Retinal pigment epithelial cell (primary cell): ENCODE data around the gene PLPP6.

Experiments
- DNase-seq: peaks from one replicate; pipeline ENCODE4 v3.0.0-alpha.2; 2010; ENCODE audit warnings: low read depth
- H3K4me3 ChIP-seq: 2 replicates; pipeline ENCODE4 v1.5.1; 2011; ENCODE audit warnings: mild to moderate bottlenecking, low read length, control low read depth, moderate library complexity
- CTCF ChIP-seq: conservative IDR thresholded peaks from 2 replicates; pipeline ENCODE4 v1.5.1; 2011; ENCODE audit warnings: low read depth, low read length, control low read depth, inconsistent platforms

PLPP6 gene

GRCh38 chr9:4661611-4662010, 483 bp upstream of the PLPP6 start:
- peak; percentile 86 for DNase-seq
- no peak for TF ChIP-seq CTCF
- H3K4me3 ChIP-seq: peak overlapping the region; percentile 60

DNA sequence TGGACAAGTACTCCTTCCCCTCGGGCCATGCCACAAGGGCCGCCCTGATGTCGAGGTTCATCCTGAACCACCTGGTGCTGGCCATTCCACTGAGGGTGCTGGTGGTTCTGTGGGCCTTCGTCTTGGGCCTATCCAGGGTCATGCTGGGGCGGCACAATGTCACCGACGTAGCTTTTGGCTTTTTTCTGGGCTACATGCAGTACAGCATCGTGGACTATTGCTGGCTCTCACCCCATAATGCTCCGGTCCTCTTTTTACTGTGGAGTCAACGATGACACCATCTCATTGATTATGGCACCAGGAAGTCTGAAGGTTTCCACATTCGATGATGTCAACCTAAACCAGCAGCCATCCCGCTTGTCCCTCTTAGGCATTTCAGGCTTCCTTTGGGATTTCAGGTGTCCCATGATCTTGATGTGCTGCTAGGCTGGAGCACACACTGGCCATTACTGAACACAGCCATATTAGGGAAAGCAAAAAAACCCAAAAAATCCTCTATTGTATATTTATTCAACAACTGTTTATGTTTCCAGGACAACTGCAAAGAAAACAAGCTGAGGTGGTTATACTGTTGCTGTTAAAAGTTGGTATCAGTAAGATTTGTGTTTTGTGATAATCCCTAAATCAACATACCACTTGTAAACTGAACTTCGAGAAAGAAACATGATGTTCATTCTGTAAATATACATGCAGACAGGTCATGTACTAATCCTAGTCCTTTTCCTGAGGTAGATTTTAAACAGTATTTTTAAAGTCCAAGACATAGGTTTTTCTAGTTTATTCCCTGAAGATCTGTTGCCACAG, 1.1 kb downstream of the PLPP6 start:
- no peak for DNase-seq
- no peak for TF ChIP-seq CTCF
- H3K4me3 ChIP-seq: peak overlapping the region; percentile 60

DNA sequence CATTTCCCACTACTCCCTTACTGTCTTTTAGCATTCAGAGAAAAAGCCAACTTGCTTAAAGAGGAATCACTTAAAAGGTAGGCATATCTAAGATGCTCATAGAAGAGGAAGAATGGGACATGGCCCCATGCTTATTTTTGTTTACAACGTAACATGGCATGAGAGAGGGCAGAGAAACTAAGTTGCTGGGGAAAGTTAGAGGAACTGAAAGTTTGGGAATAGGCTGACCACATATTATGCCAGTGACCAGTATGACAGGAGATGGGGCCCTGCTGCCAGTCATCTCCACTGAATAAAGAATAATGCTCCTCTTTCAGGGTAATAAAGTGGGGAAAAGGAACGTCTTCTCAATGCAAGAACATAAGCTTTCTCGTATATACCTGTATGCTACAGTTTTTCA, 1.9 kb downstream of the PLPP6 start:
- H3K4me3 ChIP-seq: no peak overlapping the region
- DNase-seq: no peak

DNA sequence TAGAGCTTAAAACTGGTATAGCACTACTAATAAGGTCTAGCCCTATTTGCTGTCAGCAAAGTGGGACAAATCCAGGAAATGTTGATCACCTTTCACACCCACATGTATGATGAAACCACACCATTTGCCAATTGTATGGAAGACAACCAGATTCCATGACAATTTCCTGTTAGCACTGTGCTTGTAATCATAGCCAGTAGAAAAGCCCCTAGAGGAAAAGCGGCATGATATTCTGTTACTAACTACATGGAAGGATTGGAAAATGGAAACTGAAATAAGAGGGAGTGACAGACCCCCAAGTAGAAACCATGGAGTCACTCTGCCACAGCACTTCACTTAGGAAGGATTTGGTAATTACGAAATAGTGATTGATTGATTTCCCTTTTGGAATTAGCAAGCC, 3.3 kb downstream of the PLPP6 start:
- TF ChIP-seq CTCF: no peak
- DNase-seq: no peak
- H3K4me3 ChIP-seq: no peak overlapping the region

More for the DNA sequence above, 1.9 kb downstream of the PLPP6 start:
- TF ChIP-seq CTCF: no peak

DNA sequence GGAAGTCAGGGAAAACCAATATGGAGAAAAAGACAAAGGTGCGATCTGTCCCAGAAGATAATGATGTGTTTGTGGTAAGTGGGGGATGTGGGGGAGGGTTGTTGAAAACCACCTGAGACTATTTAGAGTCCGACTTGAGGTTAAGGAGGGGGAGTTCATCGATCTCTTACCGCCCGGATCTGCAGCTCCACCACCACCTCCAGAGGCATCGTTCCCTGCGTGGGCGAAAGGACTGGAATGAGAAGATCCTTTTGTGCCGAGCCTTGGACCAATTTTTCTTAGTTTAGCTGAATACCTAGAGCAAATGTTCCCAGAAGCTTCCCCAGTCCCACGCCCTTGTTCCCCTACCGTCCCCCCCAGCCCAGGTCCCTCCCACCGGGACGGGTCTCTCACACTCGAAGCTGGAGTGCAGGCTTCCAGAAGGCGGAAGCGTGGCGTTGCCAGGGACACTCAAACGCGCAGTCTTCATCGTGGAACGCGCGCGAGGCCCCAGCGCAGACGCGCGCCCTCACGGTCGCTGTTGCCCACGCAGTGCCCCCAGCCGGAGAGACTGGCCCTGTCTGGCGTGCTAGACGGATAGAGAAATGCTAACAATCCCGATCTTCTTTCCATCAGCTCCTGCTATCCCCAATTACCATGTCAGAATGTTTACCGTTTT, 4.1 kb downstream of the PLPP6 start, which contains the start of gene SPATA6L:
Gene SPATA6L (minus strand): TSS at position 439 of the 658 bp plus-strand sequence. CDS start 230 bp downstream, at position 209.
- H3K4me3 ChIP-seq: peak within 1 kb of the TSS; percentile 59
- no peak for DNase-seq
- TF ChIP-seq CTCF: peak; percentile 24

- H3K4me3 ChIP-seq: no peak overlapping the region
- TF ChIP-seq CTCF: no peak
- DNase-seq: no peak
Observed at GRCh38 chr9:4667681-4668080, 5.6 kb downstream of the PLPP6 start.
